Fibroblast of skin of left quadriceps (primary cell): ENCODE measurements around the gene HAP1.
A peak's percentile ranks its signal among the peaks of the same experiment; 100 is the strongest.

Experiments used
- DNase-seq, 2 experiments: peaks; one replicate each; pipeline ENCODE4 v3.0.0-alpha.2; 2013; ENCODE audit warnings: low read depth in 2 of 2

HAP1 gene

DNA sequence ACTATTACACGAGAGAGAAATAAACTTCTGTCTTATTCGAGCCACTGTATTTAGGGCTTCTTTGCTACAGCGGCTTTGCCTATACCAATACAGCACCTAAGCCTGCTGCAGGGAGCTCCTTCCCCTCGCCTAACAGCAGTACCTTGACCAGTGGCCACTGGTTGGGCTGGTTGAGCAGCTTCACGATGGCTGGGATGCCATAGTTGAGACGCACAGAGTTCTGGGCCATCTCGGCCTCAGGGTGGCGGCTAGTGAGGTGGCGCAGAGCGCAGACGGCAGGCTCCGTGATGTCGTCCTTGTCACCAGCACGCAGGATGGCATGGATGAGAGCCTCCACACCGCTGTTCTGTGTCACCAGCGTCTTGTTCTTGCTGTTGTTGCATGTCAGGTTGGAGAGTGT lies 28.4 kb upstream of the HAP1 start:
- no peak for DNase-seq

DNA sequence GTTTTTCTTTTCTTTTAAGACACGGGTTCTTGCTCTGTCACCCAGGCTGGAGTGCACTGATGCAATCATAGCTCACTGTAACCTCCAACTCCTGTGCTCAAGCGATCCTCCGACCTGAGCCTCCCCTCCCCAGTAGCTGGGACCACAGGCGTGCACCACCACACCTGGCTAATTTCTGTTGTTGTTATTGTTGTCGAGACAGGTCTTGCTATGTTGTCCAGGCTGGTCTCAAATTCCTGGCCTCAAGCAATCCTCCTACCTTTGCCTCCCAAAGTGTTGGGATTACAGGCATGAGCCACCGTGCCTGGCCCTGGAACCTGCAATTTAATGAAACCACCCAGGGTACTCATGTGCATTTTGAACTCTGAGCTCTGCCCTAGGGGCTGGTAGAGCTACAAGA lies 27.9 kb upstream of the HAP1 start:
- no peak for DNase-seq

DNA sequence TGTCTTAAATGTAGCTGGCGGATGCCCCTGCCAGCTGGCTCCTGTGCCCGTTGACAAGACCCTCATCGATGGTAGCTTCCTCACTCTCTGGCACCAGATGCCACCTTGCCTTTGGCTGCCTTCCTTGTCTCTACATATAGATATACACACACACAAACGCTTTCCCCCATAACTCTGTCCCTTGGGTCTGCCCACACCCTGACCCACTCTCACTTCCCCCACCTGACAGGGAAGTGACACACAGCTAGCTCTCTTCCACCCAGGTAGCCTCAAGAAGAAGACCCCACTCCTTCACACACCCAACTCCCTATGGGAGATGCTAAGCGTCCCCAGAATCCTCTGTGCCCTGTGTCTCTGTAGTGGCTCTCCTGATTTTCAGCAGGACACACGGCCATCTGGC lies 26.4 kb upstream of the HAP1 start:
- DNase-seq = no peak

DNA sequence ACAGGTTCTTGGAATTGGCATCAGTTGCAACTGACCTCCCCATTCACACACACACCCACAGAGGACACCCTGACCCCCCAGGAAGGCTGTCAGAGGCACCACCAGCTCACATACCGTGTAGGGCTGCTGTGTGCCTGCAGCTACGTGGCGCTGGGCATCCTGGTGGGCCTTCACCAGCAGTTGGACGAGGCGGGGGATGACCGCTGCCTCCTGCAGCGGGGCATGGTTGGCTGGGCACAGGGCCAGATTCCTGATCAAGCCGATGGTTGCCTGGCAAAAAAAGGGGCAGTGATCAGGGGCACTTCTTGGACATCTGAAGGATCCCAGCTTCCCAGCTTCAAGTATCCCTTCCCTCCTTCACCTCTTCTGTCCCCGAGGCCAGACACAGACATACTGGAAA lies 24.2 kb upstream of the HAP1 start:
- no peak for DNase-seq

DNA sequence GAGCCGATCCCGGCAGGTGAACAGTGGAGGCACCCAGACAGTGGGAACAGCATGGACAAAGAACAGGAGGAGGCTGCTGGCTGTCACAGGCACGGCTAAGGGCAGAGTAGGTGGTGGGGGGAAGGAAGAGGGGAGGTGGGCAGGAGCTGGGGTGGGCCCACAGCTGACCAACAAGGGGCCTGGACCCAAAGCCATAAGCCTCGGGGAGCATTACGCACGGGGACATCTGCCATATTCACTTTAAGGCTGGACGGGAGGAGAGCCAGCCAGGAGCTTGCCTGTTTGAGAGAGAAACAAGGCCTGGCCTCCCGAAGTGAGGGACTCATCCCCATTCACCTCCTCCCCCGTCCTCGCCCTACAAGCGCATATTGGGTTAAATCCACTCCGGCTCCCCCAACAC lies 19.6 kb upstream of the HAP1 start:
- DNase-seq = no peak

DNA sequence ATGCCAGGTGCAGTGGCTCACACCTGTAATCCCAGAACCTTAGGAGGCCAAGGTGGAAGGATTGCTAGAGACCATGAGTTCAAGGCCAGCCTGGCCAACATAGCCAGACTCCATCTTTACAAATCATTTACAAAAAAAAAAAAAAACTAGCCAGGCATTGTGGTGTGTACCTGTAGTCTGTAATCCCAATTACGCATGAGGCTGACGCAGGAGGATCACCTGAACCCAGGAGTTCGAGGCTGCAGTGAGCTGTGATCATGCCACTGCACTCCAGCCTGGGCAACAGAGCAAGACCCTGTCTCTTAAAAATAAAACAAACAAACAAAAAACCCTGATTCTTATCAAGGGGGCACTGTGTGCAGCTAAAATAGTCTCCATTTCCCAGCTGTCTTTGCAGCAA lies 16.8 kb upstream of the HAP1 start:
- DNase-seq = no peak

DNA sequence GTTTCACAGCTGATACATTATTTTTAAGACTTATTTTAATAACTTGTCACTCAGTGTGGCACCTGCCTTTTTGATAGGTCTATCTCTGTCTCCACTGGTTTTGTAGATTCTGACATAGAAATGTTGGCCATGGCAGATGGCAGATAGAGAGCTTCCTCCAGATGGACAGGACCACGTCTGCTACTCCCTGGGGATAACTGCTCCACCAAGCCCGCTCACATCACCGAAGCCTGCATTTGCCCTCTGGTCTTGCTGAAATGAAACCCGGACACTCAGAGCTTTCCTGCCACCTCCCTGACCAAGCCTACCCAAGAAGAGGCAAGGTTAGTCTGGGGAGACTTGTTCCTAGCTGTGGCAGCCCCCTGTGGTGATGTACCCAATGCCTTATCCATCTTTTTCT lies 16.4 kb upstream of the HAP1 start:
- no peak for DNase-seq

DNA sequence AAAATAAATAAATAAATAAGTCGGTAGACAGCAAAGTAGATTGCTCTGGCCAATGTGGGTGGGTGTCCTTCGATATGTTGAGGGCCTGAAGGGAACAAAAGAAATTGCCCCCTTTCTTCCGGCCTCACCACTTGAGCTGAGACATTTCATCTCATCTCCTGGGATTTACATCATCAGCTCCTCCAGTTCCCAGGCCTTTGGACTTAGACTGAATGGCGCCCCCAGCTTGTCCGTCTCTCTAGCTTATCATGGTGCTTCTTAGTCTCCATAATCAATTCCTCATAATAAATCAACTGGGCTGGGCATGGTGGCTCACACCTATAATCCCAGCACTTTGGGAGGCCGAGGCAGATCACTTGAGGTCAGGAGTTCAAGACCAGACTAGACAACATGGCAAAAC lies 13.8 kb upstream of the HAP1 start:
- DNase-seq = no peak

DNA sequence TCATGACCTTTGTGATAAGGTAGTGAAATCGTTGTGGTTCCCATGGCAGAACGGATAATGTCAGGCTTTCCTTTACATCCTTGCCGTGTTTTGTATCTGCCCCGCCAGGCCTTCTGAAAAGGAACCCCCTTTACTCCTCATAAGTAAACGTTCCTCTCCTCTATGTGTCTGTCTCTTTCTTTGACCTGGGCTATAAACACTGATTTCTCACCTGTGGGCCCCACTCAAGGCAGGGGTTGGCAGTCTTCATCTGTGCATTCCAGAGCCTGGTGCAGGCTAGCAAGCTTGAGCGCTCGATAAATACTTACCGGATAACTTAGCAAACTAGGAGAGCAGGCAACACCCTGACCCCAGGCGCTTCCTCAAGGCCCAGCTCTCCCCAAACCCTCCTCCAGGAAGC lies 7.3 kb upstream of the HAP1 start:
- DNase-seq = no peak

DNA sequence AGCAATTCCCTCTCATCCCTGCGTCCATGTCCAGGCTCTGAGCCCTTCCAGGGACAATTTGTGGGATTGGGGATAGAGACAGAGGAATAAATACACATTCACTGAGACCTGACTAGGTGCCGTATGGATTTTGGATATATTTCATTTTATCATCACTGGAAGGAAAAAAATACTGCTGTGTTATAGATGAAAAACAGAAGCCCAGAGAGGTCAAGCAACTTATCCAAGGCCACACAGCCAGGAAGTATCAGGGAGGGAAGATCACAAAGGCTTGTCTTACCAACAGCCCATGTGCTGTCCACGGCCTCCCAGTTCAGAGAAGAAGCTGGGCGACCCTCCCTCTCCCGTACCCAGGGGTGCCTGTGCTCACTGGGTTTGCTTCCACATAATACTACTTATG lies 6.1 kb upstream of the HAP1 start:
- DNase-seq = no peak

DNA sequence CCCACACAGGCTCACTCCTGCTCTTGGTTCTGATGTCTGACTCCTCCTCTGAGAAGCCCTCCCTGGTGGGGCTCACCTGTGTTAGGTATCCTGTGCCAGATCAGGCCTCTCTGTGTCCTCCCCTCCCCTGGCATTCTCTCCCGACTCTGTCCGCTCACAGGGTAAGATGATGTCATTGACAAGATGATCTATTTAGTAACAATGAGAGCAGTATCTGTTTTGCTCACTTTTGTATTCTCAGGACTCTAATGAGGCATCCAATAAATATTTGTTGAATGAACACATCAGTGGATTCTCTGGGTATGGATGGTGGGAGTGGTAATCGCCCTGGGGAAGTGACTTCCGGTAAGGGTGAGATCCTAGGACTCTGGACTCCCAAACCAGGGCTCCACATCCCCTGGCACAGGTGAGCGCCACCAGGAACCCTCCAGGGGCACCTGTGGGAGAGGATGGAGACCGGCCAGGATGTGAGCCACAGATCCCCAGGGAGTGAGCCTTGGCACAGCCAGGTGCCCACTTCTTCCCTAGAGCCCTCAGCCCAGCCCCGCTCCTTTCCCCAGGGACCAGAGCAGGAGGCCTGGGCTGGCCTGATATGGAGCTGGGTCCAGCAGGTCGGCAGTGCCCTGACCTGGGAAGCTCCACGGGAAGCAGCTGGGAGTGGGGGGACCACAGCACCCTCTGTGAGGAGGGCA lies 5.4 kb upstream of the HAP1 start:
- DNase-seq = peak; percentile 7 to 18

DNA sequence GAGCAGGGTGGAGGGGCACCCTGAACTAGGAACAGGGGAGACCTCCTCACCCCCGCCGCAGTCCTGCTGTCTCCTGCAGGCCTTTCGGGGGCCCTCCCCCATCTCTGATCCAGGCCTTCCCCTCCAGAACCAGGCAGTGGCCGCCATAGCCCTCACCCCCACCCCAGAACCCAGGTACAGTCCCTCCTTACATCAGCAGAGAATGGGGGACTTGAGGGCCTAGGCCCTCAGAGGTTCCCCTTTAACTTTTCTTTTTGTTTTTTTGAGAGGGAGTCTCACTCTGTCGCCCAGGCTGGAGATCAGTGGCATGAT lies 4.3 kb upstream of the HAP1 start:
- DNase-seq = no peak

DNA sequence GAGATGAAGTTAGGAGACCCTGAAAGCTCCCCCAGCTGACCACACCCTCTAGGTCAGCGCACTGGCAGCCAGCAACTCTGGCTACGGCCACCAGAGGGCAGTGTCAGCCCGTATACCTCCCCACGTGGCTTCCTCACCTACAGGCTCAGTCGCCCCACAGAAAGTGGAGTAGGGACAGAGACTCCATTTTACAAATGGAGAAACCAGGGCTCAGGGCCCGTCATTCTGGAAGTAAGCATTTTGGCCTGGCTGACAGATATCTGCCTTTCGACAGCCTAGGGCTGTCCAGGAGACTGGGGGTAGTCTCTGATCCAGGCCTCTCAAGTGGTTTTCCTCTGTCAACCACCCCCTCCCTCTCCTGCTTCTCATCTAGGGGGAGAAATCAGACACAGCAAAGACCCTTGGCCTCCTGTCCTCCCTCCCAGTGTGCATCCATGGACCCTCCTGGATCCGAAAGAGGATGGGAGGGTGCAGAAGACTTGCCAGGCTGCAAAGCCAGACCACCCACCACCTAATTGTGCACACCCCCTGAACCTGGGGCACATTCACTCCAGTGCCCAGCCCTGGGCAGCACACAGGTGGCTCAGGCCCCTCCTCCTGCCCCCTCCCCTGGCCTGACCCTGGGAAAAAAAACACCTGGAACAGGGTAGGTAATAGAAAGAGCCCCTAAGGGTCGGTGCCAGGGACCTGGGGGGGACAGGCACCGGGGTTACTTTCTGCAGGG lies 3.8 kb upstream of the HAP1 start:
- DNase-seq = peak; percentile 46 to 59

DNA sequence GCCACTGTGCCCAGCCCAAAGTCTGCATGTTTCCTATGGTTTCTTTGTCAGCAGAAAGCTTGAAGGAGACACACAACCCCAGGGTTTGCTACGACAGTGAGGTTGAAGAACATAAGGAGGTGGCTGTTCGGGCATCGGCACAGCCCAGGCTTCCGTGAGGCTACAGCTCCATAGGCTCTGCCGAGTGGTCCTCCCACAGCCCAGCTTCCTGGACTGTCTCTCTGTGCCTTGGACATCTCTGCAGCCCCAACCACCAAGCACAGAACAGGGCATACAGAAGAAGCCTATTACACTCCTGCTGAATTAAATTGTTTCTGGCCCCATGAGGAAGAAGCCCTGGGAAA lies 3.2 kb upstream of the HAP1 start:
- DNase-seq = no peak

DNA sequence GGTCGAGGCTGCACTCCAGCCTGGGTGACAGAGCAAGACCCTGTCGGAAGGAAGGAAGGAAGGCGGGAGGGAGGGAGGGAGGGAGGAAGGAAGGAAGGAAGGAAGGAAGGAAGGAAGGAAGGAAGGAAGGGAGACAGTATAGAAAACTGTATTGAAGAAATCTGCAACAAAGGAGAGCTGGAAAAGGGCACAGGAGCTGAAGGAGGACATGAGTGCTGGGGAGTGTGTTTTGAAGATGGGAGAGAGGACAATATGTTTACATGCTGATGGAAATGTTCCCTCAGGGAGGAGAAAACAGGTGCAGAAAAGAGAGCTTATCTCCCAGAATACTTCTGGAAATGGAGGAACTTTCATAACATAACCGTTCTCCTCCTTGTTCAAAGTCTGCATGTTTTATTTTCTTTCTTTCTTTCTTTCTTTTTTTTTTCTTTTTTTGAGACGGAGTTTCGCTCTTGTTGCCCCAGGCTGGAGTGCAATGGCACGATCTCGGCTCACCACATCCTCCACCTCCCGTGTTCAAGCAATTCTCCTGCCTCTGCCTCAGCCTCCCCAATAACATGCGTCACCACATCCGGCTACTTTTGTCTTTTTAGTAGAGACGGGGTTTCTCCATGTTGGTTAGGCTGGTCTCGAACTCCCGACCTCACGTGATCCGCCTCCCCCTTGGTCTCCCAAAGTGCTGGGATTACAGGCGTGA lies 2.7 kb upstream of the HAP1 start:
- no peak for DNase-seq

DNA sequence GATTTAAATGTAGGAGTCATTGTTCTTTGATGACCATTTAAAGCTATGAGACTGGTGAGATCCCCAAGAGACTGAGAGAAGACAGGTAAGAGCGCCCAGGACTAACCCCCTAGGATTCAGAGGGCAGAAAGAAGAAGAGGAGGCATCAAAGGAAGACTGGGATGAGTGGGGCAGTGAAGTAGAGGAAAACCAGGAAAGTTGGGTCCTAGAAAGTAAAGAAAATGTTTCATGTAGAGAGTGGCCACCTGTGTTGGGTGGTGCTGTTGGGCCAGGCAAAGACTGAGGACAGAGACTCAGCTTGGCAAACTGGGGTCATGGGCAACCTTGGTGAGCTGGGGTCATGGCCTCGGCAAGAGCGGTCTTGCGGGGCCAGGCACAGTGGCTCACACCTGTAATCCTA lies 1.3 kb upstream of the HAP1 start:
- no peak for DNase-seq

DNA sequence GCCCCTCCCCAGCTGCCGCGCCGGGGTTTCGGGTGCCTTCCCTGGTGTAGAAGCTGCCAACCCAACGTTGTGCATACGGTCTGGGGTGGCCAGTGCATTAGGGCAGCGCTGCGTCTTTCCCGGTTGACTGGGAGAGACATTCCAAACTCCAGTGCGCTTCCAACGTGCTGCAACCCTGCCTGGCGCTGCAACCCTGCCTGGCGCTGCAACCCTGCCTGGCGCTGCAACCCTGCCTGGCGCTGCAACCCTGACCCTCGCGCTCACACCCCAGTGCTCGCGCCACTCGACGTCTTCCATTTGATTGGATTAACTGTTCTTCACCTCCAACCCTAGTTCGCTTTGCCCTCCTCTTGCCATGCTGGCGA lies 488 bp upstream of the HAP1 start:
- DNase-seq = no peak

DNA sequence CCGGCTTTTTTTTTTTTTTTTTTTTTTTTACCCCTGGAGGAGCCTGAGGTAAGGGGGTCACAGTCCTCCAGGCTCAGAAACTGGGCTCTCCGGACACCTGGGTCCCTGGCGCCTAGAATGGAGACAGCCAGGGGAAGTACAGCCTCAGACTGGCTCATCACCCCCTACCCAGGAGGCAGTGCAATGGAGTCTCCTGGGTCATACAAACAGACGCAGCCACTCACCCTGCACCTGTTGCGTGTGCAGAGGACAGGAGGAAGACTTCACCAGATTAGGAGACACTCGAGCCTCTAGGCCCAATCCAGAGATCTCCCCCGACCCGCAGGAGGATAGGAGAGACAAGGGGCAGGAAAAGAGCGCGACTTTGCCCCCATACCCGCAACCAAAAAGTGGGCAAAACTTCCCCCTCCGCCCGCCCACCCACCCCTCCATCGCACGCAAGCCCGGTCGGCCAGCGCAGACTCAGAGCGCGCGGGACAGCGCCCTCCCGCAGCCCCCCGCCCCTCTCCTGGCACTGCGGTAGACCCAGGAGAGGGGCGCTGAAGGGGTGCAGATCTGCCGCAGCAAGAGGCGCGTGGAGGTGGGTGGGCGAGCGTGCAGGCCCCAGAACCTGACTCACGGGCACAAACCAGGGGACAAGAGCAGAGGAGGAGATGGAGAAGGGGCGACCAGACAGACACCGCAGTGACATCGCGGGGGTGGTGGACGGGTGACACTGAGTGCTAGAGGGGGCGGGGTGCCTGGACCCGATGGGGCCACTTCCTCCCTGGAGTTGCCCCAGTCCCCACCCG lies 900 bp downstream of the HAP1 start:
- DNase-seq = no peak

DNA sequence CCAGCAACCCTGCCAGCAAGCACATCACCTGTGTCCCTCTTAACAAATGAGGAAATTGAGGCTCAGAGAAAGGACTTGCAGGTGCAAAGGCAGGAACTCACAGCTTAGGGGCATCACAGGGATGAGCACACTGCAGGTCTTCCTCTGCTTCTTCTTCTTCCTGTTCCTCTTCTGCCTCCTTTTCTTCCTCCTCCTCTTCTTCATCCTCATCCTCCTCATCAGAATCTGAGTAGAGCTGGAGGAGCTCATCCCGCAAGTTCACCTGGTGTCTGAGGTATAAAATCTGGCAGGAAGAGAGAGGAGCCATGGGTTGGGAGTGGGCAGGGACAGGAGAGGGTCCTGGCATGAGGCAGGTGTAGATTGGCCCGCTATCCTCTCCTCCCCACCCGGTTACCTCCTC lies 2.6 kb downstream of the HAP1 start:
- no peak for DNase-seq

DNA sequence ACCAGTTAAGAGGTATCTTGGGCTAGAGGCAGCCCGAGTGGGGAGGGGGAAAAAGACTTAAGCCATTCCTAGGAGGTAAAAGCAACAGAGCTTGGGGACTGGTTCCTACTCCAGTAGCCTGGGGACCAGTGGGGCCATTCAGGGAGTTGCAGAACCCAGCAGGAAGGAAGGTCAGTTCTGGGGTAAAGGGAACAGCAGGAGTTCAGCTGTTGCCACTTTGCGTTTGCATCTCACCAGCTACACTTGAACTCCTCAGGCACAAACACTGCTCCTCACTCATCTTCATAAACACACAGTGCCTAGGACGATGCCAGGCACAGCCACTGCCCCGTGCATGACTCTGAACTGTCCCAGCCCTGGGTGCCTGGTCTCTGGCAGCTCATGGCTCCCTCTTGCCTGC lies 4.0 kb downstream of the HAP1 start:
- DNase-seq = no peak

DNA sequence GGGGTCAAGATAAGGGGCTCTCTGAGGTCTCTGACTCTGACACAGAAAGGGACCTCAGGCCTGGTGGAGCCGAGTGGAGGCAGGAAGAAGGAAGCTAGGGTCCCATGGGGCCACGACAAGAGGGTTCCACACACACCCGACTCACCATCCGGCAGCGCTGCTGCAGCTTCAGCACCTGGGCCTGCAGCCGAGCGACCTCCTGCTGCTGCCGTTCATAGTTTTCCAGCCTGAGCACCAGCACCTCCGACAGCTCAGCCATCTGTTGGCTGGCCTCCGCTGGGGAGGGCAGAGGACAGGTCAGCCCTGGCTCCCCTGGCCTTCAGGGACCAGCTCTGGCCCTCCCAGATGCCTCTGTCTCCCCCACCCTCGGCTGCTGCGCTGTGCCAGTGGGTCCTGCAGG lies 6.4 kb downstream of the HAP1 start:
- no peak for DNase-seq

DNA sequence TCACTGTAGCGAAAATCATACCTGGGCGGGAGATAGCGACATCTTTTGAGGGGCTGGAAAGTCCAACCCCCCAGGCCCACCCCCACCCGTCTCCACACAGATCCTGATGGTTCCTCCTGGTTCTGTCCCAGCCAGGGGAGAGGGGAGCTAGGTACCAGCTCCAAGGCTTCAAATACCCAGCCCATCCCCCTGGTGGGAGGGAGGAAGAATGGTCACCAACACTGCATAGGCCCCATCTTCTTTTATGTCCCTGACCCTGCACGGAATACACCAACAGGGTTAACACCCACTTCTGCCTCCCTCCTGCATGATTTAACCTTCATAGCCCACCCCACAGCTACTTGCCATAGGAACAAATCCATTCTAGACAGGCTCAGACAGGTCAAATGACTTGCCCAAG lies 9.3 kb downstream of the HAP1 start:
- no peak for DNase-seq
